ENCODE measurements around the gene KCNJ4. TPM values are rescaled to one million over a fixed set of nuclear protein-coding genes. Genes with fewer than 3 reads are reported as not detected.
"Not testable (repeated sequence)": the region's sequence is repeated elsewhere in the genome, so short reads cannot be mapped to it uniquely, and the experiment has no call there.

KCNJ4 gene
- total RNA-seq, 2 experiments from 2014 or later = not detected

- DNase-seq (ENCODE audit: low spot score) = no peak
- H3K9me2 ChIP-seq (ENCODE audit: insufficient read depth, low read length) = no peaks in the 10 kb centered on the region
- H3K9me3 ChIP-seq (ENCODE audit: low read length) = no peaks in the 10 kb centered on the region
- no peak overlapping the region for H3K27ac ChIP-seq (ENCODE audit: low read depth, low read length, poor library complexity, severe bottlenecking)
- no TSS peak for BruUV-seq (replicated peaks)
- H3K36me3 ChIP-seq (ENCODE audit: insufficient read depth, low read length) = no peaks in the 10 kb centered on the region
- H3K4me1 ChIP-seq (ENCODE audit: insufficient read depth, low read length, poor library complexity, severe bottlenecking) = no peaks in the 10 kb centered on the region
- H4K20me1 ChIP-seq (ENCODE audit: insufficient read depth, low read length) = no peaks in the 10 kb centered on the region
- POLR2A ChIA-PET = no interaction called here
- H2AFZ ChIP-seq (ENCODE audit: low read length) = no peak overlapping the region
- no peak for TF ChIP-seq CTCF (conservative IDR thresholded peaks at IDR 0.05; ENCODE audit: low read length)
- no peak for TF ChIP-seq EZH2phosphoT487 (IDR thresholded peaks at IDR 0.05; ENCODE audit: borderline replicate concordance, low read depth, low read length)
- H3K4me3 ChIP-seq (ENCODE audit: low read depth, low read length, poor library complexity, severe bottlenecking) = no peak overlapping the region
- H3K79me2 ChIP-seq (ENCODE audit: insufficient read depth, low read depth, low read length) = no peaks in the 10 kb centered on the region
- H3K4me2 ChIP-seq (ENCODE audit: low read length) = no peak overlapping the region
- CTCF ChIA-PET (ENCODE audit: unreplicated experiment) = no interaction called here
- intact Hi-C loops (cut with micrococcal nuclease; ENCODE audit: unreplicated experiment) = no loop called here
Measured at GRCh38 chr22:38471237-38471636, 16.2 kb upstream of the KCNJ4 start.

- DNase-seq (ENCODE audit: low spot score); H3K79me2 ChIP-seq (ENCODE audit: insufficient read depth, low read depth, low read length); H3K27ac ChIP-seq (ENCODE audit: low read depth, low read length, poor library complexity, severe bottlenecking); intact Hi-C loops (cut with micrococcal nuclease; ENCODE audit: unreplicated experiment); BruUV-seq (replicated peaks); H2AFZ ChIP-seq (ENCODE audit: low read length); H3K9me2 ChIP-seq (ENCODE audit: insufficient read depth, low read length); CTCF ChIA-PET (ENCODE audit: unreplicated experiment); H3K4me1 ChIP-seq (ENCODE audit: insufficient read depth, low read length, poor library complexity, severe bottlenecking); H3K9me3 ChIP-seq (ENCODE audit: low read length); H3K36me3 ChIP-seq (ENCODE audit: insufficient read depth, low read length); H4K20me1 ChIP-seq (ENCODE audit: insufficient read depth, low read length); POLR2A ChIA-PET; H3K4me3 ChIP-seq (ENCODE audit: low read depth, low read length, poor library complexity, severe bottlenecking); H3K4me2 ChIP-seq (ENCODE audit: low read length): not testable (repeated sequence)
Measured at GRCh38 chr22:38470179-38470578, 15.2 kb upstream of the KCNJ4 start.

GRCh38 chr22:38469306-38469781 is 14.3 kb upstream of the KCNJ4 start:
- BruUV-seq (replicated peaks) = no TSS peak
- ChIA-PET CTCF (ENCODE audit: unreplicated experiment) (no interaction called here), POLR2A (no interaction called here)
- Histone ChIP-seq H3K79me2 (ENCODE audit: insufficient read depth, low read depth, low read length) (no peaks in the 10 kb centered on the region), H2AFZ (ENCODE audit: low read length) (no peak overlapping the region), H3K4me1 (ENCODE audit: insufficient read depth, low read length, poor library complexity, severe bottlenecking) (peaks cover 8% of the 10 kb centered on the region), H3K9me2 (ENCODE audit: insufficient read depth, low read length) (no peaks in the 10 kb centered on the region), H3K36me3 (ENCODE audit: insufficient read depth, low read length) (no peaks in the 10 kb centered on the region), H4K20me1 (ENCODE audit: insufficient read depth, low read length) (no peaks in the 10 kb centered on the region), H3K9me3 (ENCODE audit: low read length) (no peaks in the 10 kb centered on the region), H3K4me3 (ENCODE audit: low read depth, low read length, poor library complexity, severe bottlenecking) (no peak overlapping the region), H3K27ac (ENCODE audit: low read depth, low read length, poor library complexity, severe bottlenecking) (no peak overlapping the region), H3K4me2 (ENCODE audit: low read length) (no peak overlapping the region)
- DNase-seq (ENCODE audit: low spot score) = no peak
- intact Hi-C loops (cut with micrococcal nuclease; ENCODE audit: unreplicated experiment) = no loop called here
- TF ChIP-seq EZH2phosphoT487 (IDR thresholded peaks at IDR 0.05; ENCODE audit: borderline replicate concordance, low read depth, low read length) (no peak), CTCF (conservative IDR thresholded peaks at IDR 0.05; ENCODE audit: low read length) (no peak)

All from OCI-LY7 (cell line).